Activated CD4-positive, alpha-beta T cell treated with anti-CD3 and anti-CD28 coated beads, Interleukin-2, amount 10 ng/mL, durations not matched to agents 24 days and 14 days (primary cell): Measurements from ENCODE around the gene GP1BB. TPM values are rescaled to one million over a fixed set of nuclear protein-coding genes. Genes with fewer than 3 reads are reported as not detected.
A peak's percentile ranks its signal among the peaks of the same experiment; 100 is the strongest.

Experiments used
- DNase-seq: peaks from one replicate; pipeline ENCODE4 v3.0.0; 2022
- H3K27ac Mint-ChIP-seq: one replicate; pipeline ENCODE4 v1.8.0; 2022; ENCODE audit warnings: mild to moderate bottlenecking, mixed read lengths
- H3K27me3 Mint-ChIP-seq: one replicate; pipeline ENCODE4 v1.8.0; 2022; ENCODE audit warnings: mixed read lengths
- H3K36me3 Mint-ChIP-seq: one replicate; pipeline ENCODE4 v1.8.0; 2022; ENCODE audit warnings: low read depth, mild to moderate bottlenecking, mixed read lengths
- H3K4me1 Mint-ChIP-seq: one replicate; pipeline ENCODE4 v1.8.0; 2021; ENCODE audit warnings: mixed read lengths
- H3K4me3 Mint-ChIP-seq: one replicate; pipeline ENCODE4 v1.8.0; 2022; ENCODE audit warnings: mild to moderate bottlenecking, moderate library complexity, mixed read lengths
- H3K9me3 Mint-ChIP-seq: one replicate; pipeline ENCODE4 v1.8.0; 2021; ENCODE audit warnings: mixed read lengths
- intact Hi-C: fragments of 100-400 bp; cut with micrococcal nuclease; formaldehyde crosslinking; loops from one replicate; pipeline ENCODE4 v1.15.1; 2023
- total RNA-seq: library from RNA; stranded (reverse); gene quantifications from 2 replicates; pipeline ENCODE4 v1.2.3, GENCODE V29; 2022

Gene GP1BB
- total RNA-seq, 1 donor from 2014 or later: not detected

DNA sequence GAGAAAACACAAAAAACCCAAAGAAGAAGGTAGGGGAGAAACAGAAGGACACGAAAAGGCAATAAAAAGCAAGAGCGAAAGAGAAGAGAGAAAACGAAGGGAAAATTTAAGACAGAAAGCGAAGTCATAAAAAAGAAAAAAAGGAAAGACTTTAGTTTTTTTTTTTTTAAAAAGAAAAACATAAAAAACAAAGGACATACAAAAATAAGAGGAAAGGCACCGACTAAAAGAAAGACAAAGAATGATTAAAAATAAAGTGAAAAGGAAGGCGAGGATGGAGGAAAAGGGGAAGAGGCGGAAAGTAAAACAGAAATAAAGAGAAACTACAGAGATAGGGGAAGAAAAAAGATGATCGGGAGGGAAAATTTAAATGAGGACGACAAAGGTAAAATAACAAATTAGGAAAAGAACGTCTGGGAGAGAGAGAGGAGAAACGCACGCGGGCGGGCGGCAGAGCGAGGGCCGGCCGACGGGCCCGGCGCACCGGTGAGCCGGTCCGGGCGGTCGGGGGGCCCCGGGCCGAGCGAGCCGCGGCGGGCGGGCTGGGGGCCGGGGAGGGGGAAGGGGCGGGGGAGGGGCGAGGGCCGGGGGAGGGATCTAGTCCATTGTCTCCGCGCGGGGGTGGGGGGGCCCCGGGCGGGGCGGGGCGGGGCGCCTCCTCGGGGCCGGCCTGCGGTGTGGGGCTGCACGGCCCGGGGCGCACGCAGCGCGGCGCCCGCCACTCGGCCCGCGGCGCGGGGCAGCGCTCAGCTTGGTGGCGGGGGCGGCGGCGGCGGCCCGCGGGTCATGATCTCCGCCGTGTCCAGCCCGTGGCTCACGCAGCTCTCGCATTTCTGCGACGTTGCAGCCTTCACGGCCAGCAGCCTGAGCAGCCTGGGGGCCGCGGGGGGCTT, 37.0 kb downstream of the GP1BB start, which contains the start of gene TBX1:
TSS of gene TBX1 (plus strand) at position 721 of the 893 bp plus-strand sequence. CDS start at position 787, 66 bp downstream.
- no peaks in the 10 kb centered on the region for H3K36me3 Mint-ChIP-seq
- H3K4me3 Mint-ChIP-seq: peak within 1 kb of the TSS; percentile 72
- no peaks in the 10 kb centered on the region for H3K9me3 Mint-ChIP-seq
- H3K27me3 Mint-ChIP-seq: peaks cover 67% of the 10 kb centered on the region
- peak within 1 kb of the TSS; percentile 67 for H3K27ac Mint-ChIP-seq
- no peak for DNase-seq
- intact Hi-C loops: no loop called here
- peaks cover 22% of the 10 kb centered on the region for H3K4me1 Mint-ChIP-seq

DNA sequence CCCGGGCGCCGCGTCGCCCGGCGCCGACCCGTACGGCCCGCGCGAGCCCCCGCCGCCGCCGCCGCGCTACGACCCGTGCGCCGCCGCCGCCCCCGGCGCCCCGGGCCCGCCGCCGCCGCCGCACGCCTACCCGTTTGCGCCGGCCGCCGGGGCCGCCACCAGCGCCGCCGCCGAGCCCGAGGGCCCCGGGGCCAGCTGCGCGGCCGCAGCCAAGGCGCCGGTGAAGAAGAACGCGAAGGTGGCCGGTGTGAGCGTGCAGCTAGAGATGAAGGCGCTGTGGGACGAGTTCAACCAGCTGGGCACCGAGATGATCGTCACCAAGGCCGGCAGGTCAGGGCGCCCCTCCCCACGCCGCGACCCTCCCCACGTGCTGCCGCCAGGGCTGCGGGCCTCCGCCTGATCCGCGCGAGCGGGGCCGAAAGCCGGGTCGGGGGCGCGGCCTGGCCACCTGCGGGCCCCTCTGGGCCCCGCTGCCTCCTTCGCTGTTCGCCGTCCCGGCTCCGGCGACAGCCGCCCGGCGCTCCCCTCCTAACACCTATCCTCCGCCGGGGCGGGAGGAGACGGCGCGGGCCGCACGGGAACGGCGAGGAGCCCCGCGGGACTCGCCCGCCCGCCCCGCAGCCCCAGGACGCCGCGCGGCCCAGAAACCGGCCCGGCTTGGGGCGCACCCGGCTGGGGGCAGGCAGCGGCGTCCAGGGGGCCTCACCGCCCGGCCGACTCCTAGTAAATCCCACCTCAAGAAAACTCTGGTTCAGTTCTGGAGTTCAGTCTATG, 37.8 kb downstream of the GP1BB start:
- Mint-ChIP-seq H3K9me3 (no peaks in the 10 kb centered on the region), H3K36me3 (no peaks in the 10 kb centered on the region), H3K27me3 (peaks cover 65% of the 10 kb centered on the region), H3K27ac (no peak overlapping the region), H3K4me1 (peaks cover 19% of the 10 kb centered on the region), H3K4me3 (peak overlapping the region; percentile 42)
- intact Hi-C loops: no loop called here
- no peak for DNase-seq

DNA sequence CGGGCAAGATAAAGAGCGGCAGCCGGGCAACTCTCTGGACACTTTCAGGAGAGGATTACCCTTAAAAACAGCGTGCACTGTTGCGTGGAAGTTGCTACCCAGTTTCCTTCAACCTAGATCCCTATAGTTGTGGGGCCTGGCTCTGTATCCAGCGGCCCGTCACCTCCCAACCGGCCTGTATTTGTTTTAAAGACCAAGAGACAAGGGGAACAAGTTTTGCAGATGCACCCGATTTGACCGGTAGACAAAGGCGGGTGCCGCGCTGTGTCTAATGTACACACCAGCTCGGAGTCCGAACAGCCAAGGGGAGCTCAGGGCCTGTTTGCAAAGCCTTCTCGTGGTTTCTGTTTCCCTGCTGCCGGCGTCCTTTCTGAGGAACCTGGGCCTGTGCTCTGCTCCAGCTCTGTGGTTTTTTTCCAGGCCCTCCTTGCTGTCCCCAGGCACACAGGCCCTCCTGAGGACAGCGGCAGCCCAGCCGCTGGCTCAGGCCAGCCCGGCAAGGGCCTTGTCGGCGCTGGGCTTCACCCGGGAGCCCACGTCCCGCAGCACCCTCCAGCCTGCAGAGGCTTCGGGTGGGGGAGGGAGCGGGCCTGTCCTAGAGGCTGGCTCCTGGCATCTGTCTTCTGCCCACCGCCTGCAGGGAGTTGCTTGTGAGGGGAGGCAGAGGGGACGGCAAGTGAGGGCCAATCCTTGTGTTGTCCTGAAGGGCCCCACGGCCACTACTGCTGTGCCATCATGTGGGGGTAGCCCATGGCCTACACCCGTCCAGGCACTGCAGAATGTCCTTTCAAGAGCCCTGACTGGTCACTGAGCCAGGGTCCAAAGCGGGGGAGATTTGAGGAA, 38.6 kb downstream of the GP1BB start:
- no peak for DNase-seq
- no peak overlapping the region for H3K27ac Mint-ChIP-seq
- peak overlapping the region; percentile 42 for H3K4me3 Mint-ChIP-seq
- no peaks in the 10 kb centered on the region for H3K36me3 Mint-ChIP-seq
- peaks cover 61% of the 10 kb centered on the region for H3K27me3 Mint-ChIP-seq
- intact Hi-C loops: no loop called here
- peaks cover 17% of the 10 kb centered on the region for H3K4me1 Mint-ChIP-seq
- no peaks in the 10 kb centered on the region for H3K9me3 Mint-ChIP-seq

DNA sequence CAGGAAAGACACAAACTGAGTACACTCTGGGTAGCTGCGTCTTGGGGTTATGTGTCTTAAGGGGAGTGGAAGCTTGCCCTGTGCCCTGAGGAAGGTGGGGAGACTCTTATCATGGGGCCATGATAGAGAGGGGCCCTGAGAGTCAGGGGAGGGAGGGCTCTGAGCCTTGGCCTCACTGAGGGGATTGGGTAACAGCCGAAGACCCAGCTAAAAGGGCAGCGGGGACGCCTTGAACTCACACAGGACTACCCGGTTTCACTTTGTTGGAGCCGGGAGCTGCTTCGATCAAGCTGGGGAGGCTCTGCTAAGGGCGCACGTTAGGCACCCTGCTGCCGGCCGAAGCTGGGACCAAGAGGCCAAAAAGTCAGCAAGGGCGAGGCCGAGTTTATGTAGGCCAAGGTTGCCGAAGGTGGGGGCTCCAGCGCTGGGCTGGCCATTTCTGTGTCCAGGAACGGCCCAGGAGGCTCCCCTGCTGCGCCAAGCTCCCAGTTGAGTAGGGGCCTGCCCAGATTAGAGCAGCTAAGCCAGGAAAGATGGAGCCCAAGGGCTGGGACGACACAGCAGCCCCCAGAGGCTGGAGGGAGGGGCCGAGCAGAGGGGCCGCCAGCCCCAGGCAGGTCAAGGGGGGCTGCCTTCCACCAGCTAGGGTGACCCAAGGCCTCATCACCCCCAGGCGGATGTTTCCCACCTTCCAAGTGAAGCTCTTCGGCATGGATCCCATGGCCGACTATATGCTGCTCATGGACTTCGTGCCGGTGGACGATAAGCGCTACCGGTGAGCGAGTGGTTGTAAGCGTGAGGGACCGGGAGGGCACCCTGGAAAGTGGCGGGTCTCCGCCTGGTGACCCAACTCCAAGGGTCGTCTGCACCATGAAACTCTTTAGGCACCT, 39.5 kb downstream of the GP1BB start:
- intact Hi-C loops: no loop called here
- Mint-ChIP-seq H3K36me3 (peaks cover 2% of the 10 kb centered on the region), H3K27me3 (peaks cover 62% of the 10 kb centered on the region), H3K9me3 (no peaks in the 10 kb centered on the region), H3K4me1 (peaks cover 14% of the 10 kb centered on the region), H3K27ac (no peak overlapping the region), H3K4me3 (no peak overlapping the region)
- DNase-seq: no peak

DNA sequence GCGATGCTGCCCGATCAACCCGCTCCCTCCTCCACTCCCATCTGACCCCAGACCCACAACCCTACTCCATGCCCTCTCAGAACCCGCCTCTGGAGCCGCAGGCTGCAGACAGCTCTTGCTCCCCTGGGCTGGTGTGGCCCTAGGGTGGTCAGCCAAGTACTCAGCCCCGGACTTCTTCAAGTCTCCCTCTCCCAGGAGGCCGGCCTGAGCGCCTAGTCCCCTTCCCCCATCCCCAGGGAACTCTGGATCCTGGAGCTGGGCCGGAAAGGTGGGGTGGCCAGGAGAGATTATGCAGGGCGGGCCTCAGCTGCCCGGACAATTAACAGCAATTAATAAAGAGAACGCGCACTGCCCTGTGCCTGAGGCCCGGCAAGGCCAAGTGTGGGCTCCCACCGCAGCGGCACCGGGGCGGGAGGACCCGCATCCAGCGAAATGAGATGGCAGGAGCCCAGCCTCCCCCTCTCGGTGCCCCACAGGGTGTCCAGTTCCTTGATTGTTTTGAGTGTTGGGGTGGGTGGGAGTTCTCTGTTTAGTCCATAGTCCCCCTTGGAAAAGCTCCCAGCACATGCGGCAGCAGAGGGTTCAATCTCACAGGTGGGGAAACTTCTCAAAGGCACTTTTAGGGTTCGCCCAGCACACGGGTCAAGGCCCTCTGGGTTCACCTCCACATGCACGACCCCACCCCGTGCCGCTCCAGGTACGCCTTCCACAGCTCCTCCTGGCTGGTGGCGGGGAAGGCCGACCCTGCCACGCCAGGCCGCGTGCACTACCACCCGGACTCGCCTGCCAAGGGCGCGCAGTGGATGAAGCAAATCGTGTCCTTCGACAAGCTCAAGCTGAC, 40.3 kb downstream of the GP1BB start:
- Mint-ChIP-seq H3K9me3 (no peaks in the 10 kb centered on the region), H3K36me3 (peaks cover 2% of the 10 kb centered on the region), H3K27ac (no peak overlapping the region)

DNA sequence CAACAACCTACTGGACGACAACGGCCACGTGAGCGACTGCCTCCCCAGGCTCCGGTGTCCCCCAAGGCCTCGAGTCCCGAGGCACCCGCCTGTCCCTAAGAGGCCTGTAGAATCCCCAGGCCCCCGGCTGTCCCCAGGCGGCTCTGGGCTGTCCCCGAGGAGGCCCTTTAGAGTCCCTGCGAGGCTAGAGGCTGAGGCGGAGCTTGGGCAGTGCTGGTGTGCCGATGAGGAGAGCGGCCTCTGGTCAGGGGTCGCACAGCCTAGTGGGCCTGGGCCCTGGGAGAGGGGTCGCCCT, 40.9 kb downstream of the GP1BB start:
- Mint-ChIP-seq H3K9me3 (no peaks in the 10 kb centered on the region), H3K27me3 (peaks cover 64% of the 10 kb centered on the region), H3K36me3 (peaks cover 2% of the 10 kb centered on the region), H3K27ac (no peak overlapping the region), H3K4me1 (peaks cover 14% of the 10 kb centered on the region), H3K4me3 (no peak overlapping the region)
- no peak for DNase-seq
- intact Hi-C loops: no loop called here

More for the DNA sequence above, 40.3 kb downstream of the GP1BB start:
- peaks cover 14% of the 10 kb centered on the region for H3K4me1 Mint-ChIP-seq
- DNase-seq: no peak
- peaks cover 63% of the 10 kb centered on the region for H3K27me3 Mint-ChIP-seq
- no peak overlapping the region for H3K4me3 Mint-ChIP-seq
- intact Hi-C loops: no loop called here

DNA sequence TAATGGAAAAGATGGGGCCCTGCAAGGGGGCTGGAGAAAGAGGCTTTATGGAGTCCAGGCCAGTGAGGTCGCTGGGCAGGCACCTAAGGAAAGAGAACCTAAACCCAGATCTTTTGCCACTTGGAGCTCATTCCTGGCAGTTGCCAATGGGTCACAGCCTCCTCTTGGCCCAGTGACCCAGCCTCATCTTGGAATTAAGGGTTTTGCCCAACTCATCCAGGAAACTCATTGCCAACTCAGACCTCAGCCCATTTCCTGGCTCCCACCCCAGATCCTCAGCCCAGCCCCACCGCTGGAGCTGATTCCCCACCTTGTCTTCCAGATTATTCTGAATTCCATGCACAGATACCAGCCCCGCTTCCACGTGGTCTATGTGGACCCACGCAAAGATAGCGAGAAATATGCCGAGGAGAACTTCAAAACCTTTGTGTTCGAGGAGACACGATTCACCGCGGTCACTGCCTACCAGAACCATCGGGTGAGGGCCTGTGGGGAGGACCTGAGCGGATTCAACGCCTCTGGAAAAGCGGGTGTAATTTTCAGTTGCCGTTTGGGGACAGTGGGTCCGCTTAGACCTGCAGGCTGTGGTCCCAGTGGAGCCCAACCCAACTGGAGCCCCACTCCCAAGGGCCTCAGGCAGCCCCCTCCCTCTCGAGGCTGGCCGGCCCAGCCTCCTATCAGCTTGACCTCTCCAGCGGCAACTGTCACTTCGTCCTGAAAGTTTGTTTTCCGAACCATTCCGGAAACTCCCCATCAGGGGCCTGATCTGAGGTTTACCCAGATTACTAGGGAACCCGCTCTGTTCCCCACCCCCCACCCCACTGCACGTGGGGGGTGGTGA, 41.5 kb downstream of the GP1BB start:
- Mint-ChIP-seq H3K36me3 (peaks cover 2% of the 10 kb centered on the region), H3K27ac (no peak overlapping the region), H3K27me3 (peaks cover 65% of the 10 kb centered on the region), H3K4me1 (peaks cover 9% of the 10 kb centered on the region), H3K9me3 (no peaks in the 10 kb centered on the region), H3K4me3 (peak overlapping the region; percentile 28)
- no peak for DNase-seq
- intact Hi-C loops: no loop called here

DNA sequence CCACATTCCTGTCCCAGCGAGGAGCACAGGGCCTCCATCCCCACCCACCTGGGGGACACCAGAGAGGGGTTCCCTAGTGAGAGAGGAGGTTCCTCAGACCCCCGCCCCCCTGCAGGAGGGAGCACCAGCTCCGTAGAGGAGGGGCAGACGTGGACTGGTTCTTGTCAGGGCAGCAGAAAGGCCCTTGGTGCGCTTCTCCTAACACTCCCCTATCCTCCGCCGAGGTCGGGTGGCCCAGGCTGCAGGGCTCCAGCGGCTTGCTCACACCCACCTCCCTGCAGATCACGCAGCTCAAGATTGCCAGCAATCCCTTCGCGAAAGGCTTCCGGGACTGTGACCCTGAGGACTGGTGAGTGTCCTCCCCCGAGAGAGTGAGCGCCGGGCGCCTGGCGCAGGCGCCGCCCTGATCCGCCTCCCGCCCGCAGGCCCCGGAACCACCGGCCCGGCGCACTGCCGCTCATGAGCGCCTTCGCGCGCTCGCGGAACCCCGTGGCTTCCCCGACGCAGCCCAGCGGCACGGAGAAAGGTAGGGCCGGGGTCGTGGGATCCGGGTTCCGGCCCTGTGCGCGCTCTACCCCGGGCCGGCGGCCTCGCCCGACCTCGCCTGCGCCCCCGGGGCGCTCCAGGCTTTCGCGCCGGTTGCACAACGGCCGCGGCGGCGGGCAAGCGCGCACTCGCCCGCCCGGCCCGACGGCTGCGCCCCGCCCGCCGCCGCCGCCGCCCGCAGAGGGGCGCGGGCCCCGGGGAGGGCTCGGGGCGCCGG, 42.3 kb downstream of the GP1BB start:
- Mint-ChIP-seq H3K4me3 (peak overlapping the region; percentile 48), H3K9me3 (no peaks in the 10 kb centered on the region), H3K27ac (no peak overlapping the region), H3K4me1 (peaks cover 4% of the 10 kb centered on the region), H3K36me3 (peaks cover 2% of the 10 kb centered on the region), H3K27me3 (peaks cover 63% of the 10 kb centered on the region)
- DNase-seq: peak; percentile 78
- intact Hi-C loops: loop anchor here (2.0 kb wide), 1 partner anchor 43 kb away; the partner anchor contains the start of gene GP1BB

DNA sequence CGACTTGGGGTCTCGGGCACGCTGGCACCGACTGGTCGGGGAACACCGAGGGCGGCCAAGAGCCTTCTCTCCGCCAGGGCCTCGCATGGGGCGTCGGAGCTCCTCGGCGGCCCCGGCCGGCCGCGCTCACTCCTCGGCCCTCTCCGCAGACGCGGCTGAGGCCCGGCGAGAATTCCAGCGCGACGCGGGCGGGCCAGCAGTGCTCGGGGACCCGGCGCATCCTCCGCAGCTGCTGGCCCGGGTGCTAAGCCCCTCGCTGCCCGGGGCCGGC, 42.8 kb downstream of the GP1BB start:
- intact Hi-C loops: loop anchor here (2.0 kb wide), 1 partner anchor 43 kb away; the partner anchor contains the start of gene GP1BB
- Mint-ChIP-seq H3K4me3 (no peak overlapping the region), H3K27ac (no peak overlapping the region), H3K9me3 (no peaks in the 10 kb centered on the region), H3K36me3 (peaks cover 2% of the 10 kb centered on the region), H3K4me1 (peaks cover 4% of the 10 kb centered on the region), H3K27me3 (peaks cover 63% of the 10 kb centered on the region)
- no peak for DNase-seq

DNA sequence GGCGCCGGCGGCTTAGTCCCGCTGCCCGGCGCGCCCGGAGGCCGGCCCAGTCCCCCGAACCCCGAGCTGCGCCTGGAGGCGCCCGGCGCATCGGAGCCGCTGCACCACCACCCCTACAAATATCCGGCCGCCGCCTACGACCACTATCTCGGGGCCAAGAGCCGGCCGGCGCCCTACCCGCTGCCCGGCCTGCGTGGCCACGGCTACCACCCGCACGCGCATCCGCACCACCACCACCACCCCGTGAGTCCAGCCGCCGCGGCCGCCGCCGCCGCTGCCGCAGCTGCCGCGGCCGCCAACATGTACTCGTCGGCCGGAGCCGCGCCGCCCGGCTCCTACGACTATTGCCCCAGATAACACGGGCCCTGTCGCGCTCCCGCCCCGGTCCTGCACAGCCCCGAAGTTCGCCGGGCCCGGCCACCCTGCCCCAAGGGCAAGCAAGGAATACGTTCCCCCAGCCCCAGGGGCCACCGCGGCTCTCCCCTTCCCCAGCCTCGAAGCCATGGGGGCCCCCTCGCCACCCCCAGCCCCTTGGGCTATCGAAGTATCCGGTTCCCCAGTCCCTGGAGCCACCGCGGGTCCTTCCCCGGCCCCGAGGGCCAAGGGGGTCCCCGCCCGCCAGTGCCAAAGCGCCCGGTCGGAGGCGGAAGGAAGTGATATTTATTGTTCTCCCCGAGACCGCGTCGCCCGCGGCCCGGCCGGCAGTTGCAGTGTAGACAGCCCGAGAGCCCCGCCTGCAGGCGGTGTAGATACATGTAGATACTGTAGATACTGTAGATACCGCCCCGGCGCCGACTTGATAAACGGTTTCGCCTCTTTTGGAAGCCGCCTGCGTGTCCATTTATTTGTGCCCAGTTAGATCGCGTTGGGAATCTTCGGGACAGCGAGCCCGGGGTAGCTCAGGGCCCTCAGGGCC, 43.4 kb downstream of the GP1BB start:
- H3K9me3 Mint-ChIP-seq: no peaks in the 10 kb centered on the region
- peak; percentile 85 for DNase-seq
- H3K4me3 Mint-ChIP-seq: peak overlapping the region; percentile 58
- peaks cover 61% of the 10 kb centered on the region for H3K27me3 Mint-ChIP-seq
- peaks cover 2% of the 10 kb centered on the region for H3K36me3 Mint-ChIP-seq
- H3K27ac Mint-ChIP-seq: no peak overlapping the region
- H3K4me1 Mint-ChIP-seq: peaks cover 3% of the 10 kb centered on the region
- intact Hi-C loops: loop anchor here (1.0 to 2.0 kb wide), 2 partner anchors 7 to 44 kb away; partner anchors contain the start of gene GP1BB
